Esophagus squamous epithelium (tissue), 5 donors: ENCODE measurements around the gene GPR34. TPM values are rescaled to one million over a fixed set of nuclear protein-coding genes. Genes with fewer than 3 reads are reported as not detected.

Experiments
- DNase-seq: peaks from one replicate; lab custom pipeline; 2025; lab: John Stamatoyannopoulos, UW
- H3K27ac ChIP-seq, 4 donors: fragments of 200-600 bp; sonication (generic); one replicate each; pipeline ENCODE4 v1.5.1; 2016 to 2019; ENCODE audit warnings: mild to moderate bottlenecking in 1 of 4
- H3K27me3 ChIP-seq, 4 donors: fragments of 200-600 bp; sonication (generic); 1 replicate in 3 of 4; 2 replicates in 1 of 4; pipeline versions ENCODE4 v1.5.1 to v1.6.0; 2017 to 2021; ENCODE audit warnings: antibody characterized with exemption in 1 of 4
- H3K36me3 ChIP-seq, 3 donors: fragments of 200-600 bp; sonication (generic); one replicate each; pipeline ENCODE4 v1.5.1; 2016 to 2019
- H3K4me1 ChIP-seq, 3 donors: fragments of 200-600 bp; sonication (generic); one replicate each; pipeline ENCODE4 v1.5.1; 2017 to 2019
- H3K4me3 ChIP-seq, 4 donors: fragments of 200-600 bp; sonication (generic); 1 replicate in 3 of 4; 2 replicates in 1 of 4; pipeline ENCODE4 v1.5.1; 2016 to 2019; ENCODE audit warnings: mild to moderate bottlenecking in 2 of 4, moderate library complexity in 1 of 4
- H3K9me3 ChIP-seq, 3 donors: fragments of 200-600 bp; sonication (generic); one replicate each; pipeline ENCODE4 v1.5.1; 2016 to 2019
- POLR2A ChIP-seq, 4 donors: fragments of 450-650 bp; IDR thresholded peaks; one replicate each; pipeline ENCODE4 v1.6.1; 2017; ENCODE audit warnings: antibody characterized with exemption in 4 of 4, mild to moderate bottlenecking in 4 of 4, moderate library complexity in 3 of 4
- WGBS, 2 donors: methylation state at CpG; one replicate each; pipeline ENCODE4 v1.1.5; 2018; 5-methylcytosine and 5-hydroxymethylcytosine counted together
- intact Hi-C: fragments of 100-400 bp; cut with DNase I; formaldehyde crosslinking; loops from one replicate; pipeline ENCODE4 v1.15.0; 2022
- total RNA-seq, 4 donors: library from RNA; depleted of rRNA; stranded (reverse); fragments of >200 nt; gene quantifications; one replicate each; pipeline ENCODE4 v1.1.0, GENCODE V29; 2016
- TF ChIP-seq, protein P1 (sequence below), 6 experiments: fragments of 450-650 bp in 4 of 6; fragments of 200-600 bp in 2 of 6; sonication (generic) in 2 of 6; IDR thresholded peaks; one replicate each; pipeline ENCODE4 v1.5.1; 2016 to 2019; ENCODE audit warnings: antibody characterized with exemption in 6 of 6, mild to moderate bottlenecking in 4 of 6, moderate library complexity in 4 of 6
- donor health status: DM: yes; HTN: yes; CAD: no.

Gene GPR34
- total RNA-seq, 4 donors from 2014 or later = 0.48 to 17.2 (median 4.9) TPM

- H3K9me3 ChIP-seq = no peaks in the 10 kb centered on the region
- no peak overlapping the region for H3K27ac ChIP-seq
- WGBS, 2 donors = 68 to 69% methylated on average over 6 of the region's 6 CpGs
- no peaks in the 10 kb centered on the region for H3K27me3 ChIP-seq
- TF ChIP-seq POLR2A (IDR thresholded peaks at IDR 0.05) = no peak
- intact Hi-C loops = no loop called here
- H3K4me1 ChIP-seq = no peaks in the 10 kb centered on the region
- H3K4me3 ChIP-seq = no peak overlapping the region
- H3K36me3 ChIP-seq = no peaks in the 10 kb centered on the region
- no peak for DNase-seq
Measured at GRCh38 chrX:41677183-41678060, 11.4 kb upstream of the GPR34 start.

GRCh38 chrX:41684138-41684537 lies 4.6 kb upstream of the GPR34 start:
- H3K9me3 ChIP-seq = no peaks in the 10 kb centered on the region
- H3K4me3 ChIP-seq = no peak overlapping the region
- H3K4me1 ChIP-seq = no peaks in the 10 kb centered on the region
- H3K36me3 ChIP-seq = no peaks in the 10 kb centered on the region
- no peaks in the 10 kb centered on the region for H3K27me3 ChIP-seq
- intact Hi-C loops = no loop called here
- H3K27ac ChIP-seq = no peak overlapping the region
- TF ChIP-seq, protein P1, sequence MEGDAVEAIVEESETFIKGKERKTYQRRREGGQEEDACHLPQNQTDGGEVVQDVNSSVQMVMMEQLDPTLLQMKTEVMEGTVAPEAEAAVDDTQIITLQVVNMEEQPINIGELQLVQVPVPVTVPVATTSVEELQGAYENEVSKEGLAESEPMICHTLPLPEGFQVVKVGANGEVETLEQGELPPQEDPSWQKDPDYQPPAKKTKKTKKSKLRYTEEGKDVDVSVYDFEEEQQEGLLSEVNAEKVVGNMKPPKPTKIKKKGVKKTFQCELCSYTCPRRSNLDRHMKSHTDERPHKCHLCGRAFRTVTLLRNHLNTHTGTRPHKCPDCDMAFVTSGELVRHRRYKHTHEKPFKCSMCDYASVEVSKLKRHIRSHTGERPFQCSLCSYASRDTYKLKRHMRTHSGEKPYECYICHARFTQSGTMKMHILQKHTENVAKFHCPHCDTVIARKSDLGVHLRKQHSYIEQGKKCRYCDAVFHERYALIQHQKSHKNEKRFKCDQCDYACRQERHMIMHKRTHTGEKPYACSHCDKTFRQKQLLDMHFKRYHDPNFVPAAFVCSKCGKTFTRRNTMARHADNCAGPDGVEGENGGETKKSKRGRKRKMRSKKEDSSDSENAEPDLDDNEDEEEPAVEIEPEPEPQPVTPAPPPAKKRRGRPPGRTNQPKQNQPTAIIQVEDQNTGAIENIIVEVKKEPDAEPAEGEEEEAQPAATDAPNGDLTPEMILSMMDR (IDR thresholded peaks at IDR 0.05) = no peak
- no peak for TF ChIP-seq POLR2A (IDR thresholded peaks at IDR 0.05)
- DNase-seq = no peak
- 38 to 45% methylated on average over 3 of the region's 3 CpGs for WGBS, 2 donors

DNA sequence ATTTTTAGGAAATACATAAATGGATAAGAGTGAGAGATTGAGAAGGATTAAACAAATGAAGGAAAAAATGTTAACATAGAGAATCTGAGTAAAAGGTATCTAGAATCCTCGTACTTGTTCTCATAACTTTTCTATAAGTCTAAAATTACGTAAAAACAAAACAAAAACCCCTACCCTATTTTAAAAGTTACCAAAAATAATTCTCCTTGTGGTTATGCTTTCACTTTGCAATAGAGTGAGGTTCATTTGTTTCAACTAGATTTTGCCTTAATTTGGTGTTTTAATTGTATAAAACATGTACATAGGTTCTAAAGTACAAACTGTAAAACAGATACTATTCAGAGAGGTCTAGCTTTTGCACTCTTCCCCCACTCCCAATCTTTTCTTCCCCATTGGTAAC lies 3.8 kb upstream of the GPR34 start:
- 71 to 97% methylated on average over 2 of the region's 2 CpGs for WGBS, 2 donors
- H3K27me3 ChIP-seq = no peaks in the 10 kb centered on the region
- no peaks in the 10 kb centered on the region for H3K9me3 ChIP-seq
- no peak overlapping the region for H3K4me3 ChIP-seq
- no peak for DNase-seq
- H3K27ac ChIP-seq = no peak overlapping the region
- no peaks in the 10 kb centered on the region for H3K4me1 ChIP-seq
- no peaks in the 10 kb centered on the region for H3K36me3 ChIP-seq
- no peak for TF ChIP-seq POLR2A (IDR thresholded peaks at IDR 0.05)
- TF ChIP-seq, protein P1 (IDR thresholded peaks at IDR 0.05) = no peak
- intact Hi-C loops = no loop called here

- Histone ChIP-seq H3K9me3 (no peaks in the 10 kb centered on the region), H3K4me3 (no peak overlapping the region), H3K36me3 (no peaks in the 10 kb centered on the region), H3K4me1 (no peaks in the 10 kb centered on the region), H3K27ac (no peak overlapping the region), H3K27me3 (no peaks in the 10 kb centered on the region)
- DNase-seq = no peak
- 74 to 79% methylated on average over 4 of the region's 4 CpGs for WGBS, 2 donors
- TF ChIP-seq, protein P1 (IDR thresholded peaks at IDR 0.05) = no peak
- TF ChIP-seq POLR2A (IDR thresholded peaks at IDR 0.05) = no peak
- intact Hi-C loops = no loop called here
Measured at GRCh38 chrX:41686788-41687187, 2.0 kb upstream of the GPR34 start.

DNA sequence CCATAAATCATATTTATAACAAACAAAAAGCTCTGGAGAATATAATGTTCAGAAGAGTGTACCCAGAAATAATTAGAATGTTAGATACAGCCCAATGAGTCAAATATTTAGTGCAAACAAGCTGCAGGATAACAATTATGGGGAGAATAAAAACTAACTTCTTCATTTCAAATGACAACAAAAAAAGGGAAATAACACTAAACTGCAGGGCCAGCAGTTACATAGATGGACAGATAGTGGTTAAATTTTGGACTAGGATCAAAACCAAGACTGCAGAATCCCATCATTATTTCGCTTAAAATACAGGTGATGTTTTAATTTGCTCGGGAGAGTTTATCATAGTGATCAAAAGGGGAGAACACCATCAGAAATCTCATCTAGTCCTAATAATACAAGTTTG lies 617 bp upstream of the GPR34 start:
- H3K4me1 ChIP-seq = no peaks in the 10 kb centered on the region
- no peak for DNase-seq
- no peak overlapping the region for H3K4me3 ChIP-seq
- H3K27ac ChIP-seq = no peak overlapping the region
- 68 to 80% methylated on average over 2 of the region's 2 CpGs for WGBS, 2 donors
- H3K36me3 ChIP-seq = no peaks in the 10 kb centered on the region
- intact Hi-C loops = no loop called here
- H3K9me3 ChIP-seq = no peaks in the 10 kb centered on the region
- TF ChIP-seq, protein P1 (IDR thresholded peaks at IDR 0.05) = no peak
- TF ChIP-seq POLR2A (IDR thresholded peaks at IDR 0.05) = no peak
- no peaks in the 10 kb centered on the region for H3K27me3 ChIP-seq
